RCC 7860 (cell line): ENCODE data around the gene TCF7L1.

Experiments used
- DNase-seq: peaks from one replicate; pipeline ENCODE4 v3.0.0-alpha.2; 2015; ENCODE audit warnings: low spot score
- FAIRE-seq: peaks from 2 replicates; lab custom pipeline; 2012; peaks lifted over from hg19 to GRCh38; lab: Jason Lieb, UNC

Gene TCF7L1

DNA sequence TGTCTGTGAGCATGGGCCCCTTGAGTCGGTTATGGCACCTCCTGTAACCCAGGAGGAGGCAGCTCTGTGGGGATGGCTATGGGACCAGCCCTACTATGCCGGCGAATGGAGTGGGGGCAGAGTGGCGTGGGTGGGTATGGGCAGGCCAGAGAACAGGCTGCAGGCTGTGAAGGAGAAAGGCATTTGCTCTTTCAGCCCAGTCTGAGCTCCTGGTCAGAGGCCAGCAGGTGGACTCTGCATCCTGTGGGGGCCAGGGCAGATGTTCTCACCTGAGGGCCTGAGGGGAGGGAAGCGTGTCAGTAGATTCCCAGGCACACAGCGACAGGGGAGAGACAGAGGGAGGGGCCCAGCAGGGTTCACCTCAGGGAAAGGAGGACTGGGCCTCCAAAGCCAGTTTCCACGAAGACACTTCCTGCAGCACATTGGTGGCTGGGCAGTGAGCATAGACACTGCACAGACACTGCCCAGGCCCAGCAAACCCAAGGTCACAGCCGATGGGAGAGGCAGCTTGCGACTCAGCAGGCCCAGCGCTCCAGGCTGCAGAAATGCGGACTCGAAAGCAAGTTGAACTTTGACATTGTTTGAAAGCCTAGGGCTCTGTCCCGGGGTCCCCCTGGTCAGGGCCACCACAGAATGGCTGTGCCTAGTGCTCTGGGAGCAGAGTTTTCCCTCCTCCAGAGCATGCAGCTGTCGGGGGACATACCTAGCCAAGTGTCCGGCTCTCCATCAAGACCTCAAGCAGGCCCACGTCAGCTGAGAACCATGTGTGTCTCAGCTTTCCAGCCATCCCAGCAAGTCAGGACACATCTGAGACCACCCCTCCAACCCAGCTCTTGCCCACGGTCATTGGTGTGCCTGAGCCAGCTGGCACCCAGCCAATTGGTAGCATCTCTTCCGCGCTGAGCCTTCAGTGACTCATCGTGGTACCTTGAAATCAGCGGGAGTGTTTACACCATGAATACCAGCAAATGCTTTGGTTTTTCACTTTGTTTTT lies 140.8 kb downstream of the TCF7L1 start:
- FAIRE-seq (no peak), DNase-seq (peak; percentile 38)

- no peak for FAIRE-seq
- DNase-seq = no peak
These were observed 142.9 kb downstream of the TCF7L1 start for GRCh38 chr2:85275984-85276540.

GRCh38 chr2:85276571-85277118 lies 143.5 kb downstream of the TCF7L1 start:
- FAIRE-seq = no peak

DNA sequence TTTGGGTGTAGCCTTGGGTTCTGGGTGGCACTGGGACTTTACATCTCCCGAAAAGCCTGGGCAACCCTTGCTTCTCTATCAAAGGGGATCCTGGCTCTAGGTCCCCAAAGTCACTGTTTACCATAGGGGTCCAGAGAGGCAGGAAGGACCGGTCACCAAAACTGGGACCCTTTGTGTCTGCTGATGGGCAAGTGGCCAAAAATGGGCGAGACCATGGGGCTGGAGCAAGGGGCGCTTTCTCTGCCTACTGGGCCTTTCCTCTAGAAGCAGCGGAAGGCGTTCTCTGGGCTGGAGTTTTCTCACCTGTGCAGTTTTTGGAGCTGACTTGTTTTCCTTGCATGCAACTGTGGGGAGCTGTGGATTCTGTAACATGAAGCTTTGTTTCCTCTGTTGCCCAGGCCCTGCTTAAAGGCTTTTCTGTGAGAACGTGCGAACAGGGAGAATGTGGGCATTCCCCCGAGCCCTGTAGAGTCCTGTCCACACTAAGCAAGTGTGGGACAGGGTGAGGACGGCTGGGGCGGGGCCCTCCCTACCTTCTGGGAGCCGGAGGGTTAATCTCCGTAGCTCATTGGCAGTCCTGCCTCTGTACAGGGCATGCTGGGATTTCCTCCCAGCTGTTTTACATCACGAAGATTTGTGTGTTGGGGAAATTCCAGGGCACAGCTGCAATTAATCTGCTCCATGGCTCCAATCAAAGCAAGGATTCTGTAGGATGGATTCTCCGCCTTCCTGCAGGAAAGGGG lies 144.4 kb downstream of the TCF7L1 start:
- DNase-seq = no peak
- FAIRE-seq = no peak

More at GRCh38 chr2:85276571-85277118, 143.5 kb downstream of the TCF7L1 start:
- DNase-seq = no peak

DNA sequence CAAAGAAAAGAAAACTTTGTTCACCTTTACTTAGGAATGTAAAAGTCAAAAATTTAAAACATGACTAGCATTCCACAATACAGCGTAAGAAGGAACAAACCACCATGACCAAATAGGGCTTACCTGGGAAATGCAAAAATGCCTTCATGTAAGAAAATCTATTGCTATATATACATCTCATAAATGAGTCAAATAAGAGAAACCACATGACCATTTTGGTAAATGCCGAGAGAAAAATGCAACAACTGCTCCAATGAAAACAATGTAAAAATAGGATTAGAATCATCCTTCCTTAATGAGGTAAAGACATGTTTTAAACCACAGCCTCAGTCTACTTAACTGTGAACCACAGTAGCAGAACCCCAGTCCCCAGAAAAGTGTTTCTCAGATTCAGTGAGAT lies 145.2 kb downstream of the TCF7L1 start:
- DNase-seq = no peak
- no peak for FAIRE-seq

GRCh38 chr2:85281553-85281952 lies 148.4 kb downstream of the TCF7L1 start:
- no peak for FAIRE-seq
- no peak for DNase-seq

- FAIRE-seq (no peak), DNase-seq (no peak)
These were observed 149.7 kb downstream of the TCF7L1 start for GRCh38 chr2:85282914-85283313.

DNA sequence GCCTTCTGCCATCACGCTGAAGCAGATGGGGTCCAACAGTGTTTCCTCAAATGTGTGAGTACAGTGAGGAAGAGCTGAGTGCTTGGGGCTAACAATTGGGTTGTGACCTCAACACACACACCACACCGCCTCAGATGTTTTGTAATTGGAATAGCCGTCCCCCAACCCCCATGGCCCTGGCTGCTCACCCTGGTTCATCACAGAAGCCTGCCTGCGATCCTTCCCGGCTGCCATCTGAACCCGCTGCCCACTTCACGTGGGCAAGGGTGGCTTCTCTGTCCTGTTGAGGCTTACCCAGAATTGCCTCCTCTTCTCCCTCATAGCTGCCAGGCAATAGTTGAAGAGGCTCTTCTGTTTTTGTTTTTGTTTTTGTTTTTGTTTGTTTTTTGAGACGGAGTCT lies 150.4 kb downstream of the TCF7L1 start:
- FAIRE-seq = no peak
- DNase-seq = no peak

DNA sequence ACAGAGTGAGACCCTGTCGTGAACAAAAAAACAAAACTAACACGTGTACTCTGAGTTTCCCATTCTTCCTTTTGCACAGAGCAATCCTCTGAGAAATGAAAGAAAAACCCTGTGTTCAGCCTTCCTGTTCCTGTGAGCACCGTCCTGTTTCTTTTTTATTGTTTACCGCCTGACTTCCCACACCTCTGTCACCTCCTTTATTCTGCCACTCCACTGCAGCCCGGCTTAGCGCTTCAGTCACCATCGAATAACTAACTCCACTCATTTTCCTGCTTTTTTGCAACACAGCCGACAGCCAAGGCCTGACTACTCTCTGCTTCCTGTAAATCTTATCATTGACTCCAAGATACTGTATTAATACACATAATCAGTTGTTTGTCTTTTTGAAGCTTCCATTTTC lies 153.7 kb downstream of the TCF7L1 start:
- FAIRE-seq (no peak), DNase-seq (no peak)

DNA sequence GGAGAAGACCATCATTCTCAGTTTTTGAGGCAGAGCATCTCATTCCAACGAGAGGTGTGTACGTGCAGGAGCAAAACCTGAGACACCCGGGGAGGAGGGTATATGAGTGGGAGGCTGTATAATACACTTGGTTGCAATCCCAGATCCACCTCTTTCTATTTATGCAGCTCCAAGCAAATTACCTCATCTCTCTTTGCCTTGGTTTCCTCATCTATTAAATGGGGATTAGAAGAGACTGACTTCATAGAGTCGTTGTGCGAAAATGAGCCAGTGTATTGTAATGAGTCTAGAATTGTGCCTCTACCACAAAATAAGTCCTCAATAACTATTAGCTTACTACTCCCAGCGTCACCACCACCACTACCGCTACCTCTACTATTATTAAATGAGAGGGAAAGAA lies 154.5 kb downstream of the TCF7L1 start:
- no peak for FAIRE-seq

GRCh38 chr2:85288244-85288725 lies 155.1 kb downstream of the TCF7L1 start:
- DNase-seq (peak; percentile 59), FAIRE-seq (peak; percentile 24)

More for the DNA sequence above, 154.5 kb downstream of the TCF7L1 start:
- no peak for DNase-seq

GRCh38 chr2:85291425-85292023 lies 158.3 kb downstream of the TCF7L1 start:
- no peak for FAIRE-seq
- no peak for DNase-seq

DNA sequence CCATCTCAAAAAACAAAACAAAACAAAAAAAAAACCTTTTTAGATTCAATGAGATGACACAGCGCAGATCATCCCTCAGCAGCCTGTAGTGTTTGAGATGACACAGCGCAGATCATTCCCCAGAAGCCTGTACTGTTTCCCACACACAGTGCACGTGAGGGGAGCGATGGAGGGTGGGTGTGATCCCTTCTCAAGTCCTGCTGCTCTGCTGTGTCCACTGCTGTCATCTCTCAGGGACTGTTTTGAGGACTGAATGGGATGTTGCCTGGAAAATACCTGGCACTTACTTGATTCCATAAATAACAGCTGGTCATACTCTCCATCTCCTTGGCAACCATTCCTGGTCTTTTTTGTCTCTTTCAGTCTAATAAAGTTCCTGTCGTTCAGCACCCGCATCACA lies 168.9 kb downstream of the TCF7L1 start:
- FAIRE-seq (no peak), DNase-seq (no peak)

DNA sequence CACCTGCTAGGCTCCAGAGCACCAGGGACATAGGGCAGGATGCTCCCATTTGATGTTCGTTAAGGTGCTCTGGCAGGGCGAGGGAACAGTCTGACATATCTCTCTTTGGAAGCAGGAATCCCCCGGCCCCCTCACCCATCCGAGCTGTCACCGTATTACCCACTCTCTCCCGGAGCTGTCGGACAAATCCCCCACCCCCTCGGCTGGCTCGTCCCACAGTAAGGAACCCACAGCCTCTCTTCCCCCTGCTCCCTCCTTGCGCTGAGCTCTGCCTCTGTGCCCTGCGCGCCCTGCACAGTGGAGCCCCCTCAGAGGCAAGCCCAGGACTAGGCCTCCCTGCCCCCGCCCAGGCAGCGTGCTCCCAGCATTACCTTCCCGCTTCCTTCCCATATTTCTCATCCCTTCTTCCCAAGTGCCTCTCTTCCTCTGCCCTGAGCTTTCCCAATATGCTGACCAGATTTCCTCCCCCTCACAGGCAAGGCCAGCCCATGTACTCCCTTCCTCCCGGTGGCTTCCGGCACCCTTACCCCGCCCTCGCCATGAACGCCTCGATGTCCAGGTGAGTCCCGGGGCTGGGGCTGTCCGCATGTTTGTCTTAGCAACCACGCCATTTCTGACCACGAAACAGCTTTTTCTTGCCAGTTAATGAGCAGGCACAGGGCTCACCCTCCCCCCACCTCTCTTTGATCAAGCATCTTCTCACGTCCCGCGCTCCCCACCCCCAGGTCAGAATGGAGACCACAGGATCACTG lies 170.8 kb downstream of the TCF7L1 start:
- DNase-seq (no peak), FAIRE-seq (no peak)

DNA sequence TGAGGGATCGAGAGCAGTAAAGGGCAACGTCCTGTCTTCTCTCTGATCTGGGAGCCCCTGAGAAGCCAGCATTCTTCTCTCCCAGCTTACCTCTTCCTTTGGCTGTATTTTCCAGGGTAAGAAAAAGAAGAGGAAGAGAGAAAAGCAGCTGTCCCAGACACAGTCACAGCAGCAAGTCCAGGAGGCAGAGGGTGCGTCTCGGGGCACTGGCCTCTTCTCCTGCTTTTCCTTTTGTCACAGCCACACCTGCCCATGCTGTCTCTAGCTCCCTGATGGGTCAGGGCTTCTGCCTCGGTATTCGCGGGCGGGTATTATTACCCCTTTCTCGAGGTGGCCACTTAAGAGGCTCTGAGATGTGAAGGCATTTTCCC lies 174.3 kb downstream of the TCF7L1 start:
- FAIRE-seq = no peak

GRCh38 chr2:85308201-85308600 lies 175.0 kb downstream of the TCF7L1 start:
- FAIRE-seq (no peak), DNase-seq (no peak)

More for the DNA sequence above, 174.3 kb downstream of the TCF7L1 start:
- DNase-seq = no peak

DNA sequence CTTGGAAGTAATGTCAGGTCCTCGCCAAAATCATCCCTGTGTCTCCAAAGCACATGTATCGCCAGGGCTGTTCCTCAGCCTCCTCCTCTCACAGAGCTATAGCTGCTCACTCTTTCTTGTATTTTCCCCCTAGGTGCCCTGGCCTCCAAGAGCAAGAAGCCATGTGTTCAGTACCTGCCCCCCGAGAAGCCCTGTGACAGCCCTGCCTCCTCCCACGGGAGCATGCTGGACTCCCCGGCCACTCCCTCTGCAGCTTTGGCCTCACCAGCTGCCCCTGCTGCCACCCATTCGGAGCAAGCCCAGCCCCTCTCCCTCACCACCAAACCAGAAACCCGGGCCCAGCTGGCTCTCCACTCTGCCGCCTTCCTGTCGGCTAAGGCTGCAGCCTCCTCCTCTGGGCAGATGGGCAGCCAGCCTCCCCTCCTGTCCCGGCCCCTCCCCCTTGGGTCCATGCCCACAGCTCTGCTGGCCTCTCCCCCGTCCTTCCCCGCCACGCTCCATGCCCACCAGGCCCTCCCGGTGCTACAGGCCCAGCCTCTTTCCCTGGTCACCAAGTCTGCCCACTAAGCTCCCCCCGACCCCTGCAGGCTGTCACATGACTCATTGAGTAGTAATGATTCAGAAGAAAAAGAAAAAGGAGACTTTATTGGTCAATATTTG lies 175.8 kb downstream of the TCF7L1 start:
- peak; percentile 93 for FAIRE-seq
- DNase-seq = peak; percentile 96

DNA sequence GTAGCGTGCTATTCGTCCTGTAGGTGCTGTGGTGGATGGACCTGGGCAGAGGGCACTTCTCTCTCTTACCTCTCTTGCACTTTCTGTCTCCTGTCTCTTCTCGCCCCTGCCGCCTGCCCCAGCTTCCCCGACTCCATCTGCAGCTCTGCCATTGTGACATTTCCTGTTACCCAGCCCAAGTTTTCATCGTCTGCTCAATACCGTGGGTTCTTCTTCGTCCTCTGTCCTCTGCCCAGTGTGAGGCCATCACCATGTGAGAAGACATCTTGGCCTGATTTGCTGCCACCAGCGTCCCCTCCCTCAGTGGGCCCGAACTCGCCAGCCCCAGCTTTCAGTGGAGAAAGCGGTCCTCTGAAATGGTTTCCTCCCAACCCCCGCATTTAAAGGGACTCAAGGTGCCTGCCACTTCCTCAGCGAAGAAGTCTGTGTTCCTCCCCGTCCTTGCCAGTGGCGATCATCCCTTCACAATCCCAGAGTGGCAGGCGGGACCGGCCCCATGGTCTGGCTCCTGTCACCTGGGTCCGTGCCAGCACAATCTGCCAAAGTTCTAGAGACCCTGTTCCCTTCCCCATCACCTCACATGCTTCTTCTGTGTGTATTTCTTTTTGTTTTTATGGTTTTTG lies 176.6 kb downstream of the TCF7L1 start:
- DNase-seq = no peak
- no peak for FAIRE-seq

GRCh38 chr2:85310330-85310729 lies 177.1 kb downstream of the TCF7L1 start:
- FAIRE-seq (no peak), DNase-seq (no peak)
